Measurements from ENCODE around the gene SYCP1. TPM values are rescaled to one million over a fixed set of nuclear protein-coding genes. Genes with fewer than 3 reads are reported as not detected.

The SYCP1 gene
- total RNA-seq, 4 donors from 2014 or later, result not detected

- no peaks in the 10 kb centered on the region for H3K27me3 ChIP-seq
Observed at GRCh38 chr1:115023593-115023992, 168.9 kb downstream of the SYCP1 start.

GRCh38 chr1:115029526-115029925 is 174.9 kb downstream of the SYCP1 start, which contains the start of gene TSHB:
TSHB (plus strand) TSS chr1:115029826; CDS start chr1:115033363, 3,537 bp downstream.
- TF ChIP-seq CTCF (IDR thresholded peaks at IDR 0.05) (no peak), POLR2A (IDR thresholded peaks at IDR 0.05) (no peak)
- no peak for DNase-seq
- H3K4me3 ChIP-seq, result no peak within 1 kb of the TSS
- no peak within 1 kb of the TSS for H3K27ac ChIP-seq
- H3K9me3 ChIP-seq, result no peaks in the 10 kb centered on the region
- H3K36me3 ChIP-seq, result no peaks in the 10 kb centered on the region
- no peaks in the 10 kb centered on the region for H3K4me1 ChIP-seq
- H3K27me3 ChIP-seq, result no peaks in the 10 kb centered on the region

More at GRCh38 chr1:115023593-115023992, 168.9 kb downstream of the SYCP1 start:
- Histone ChIP-seq H3K4me3 (no peak overlapping the region), H3K4me1 (no peaks in the 10 kb centered on the region), H3K36me3 (no peaks in the 10 kb centered on the region), H3K9me3 (no peaks in the 10 kb centered on the region), H3K27ac (no peak overlapping the region)
- TF ChIP-seq POLR2A (IDR thresholded peaks at IDR 0.05) (no peak), CTCF (IDR thresholded peaks at IDR 0.05) (no peak)
- no peak for DNase-seq

GRCh38 chr1:115031595-115031994 is 176.9 kb downstream of the SYCP1 start:
- Histone ChIP-seq H3K9me3 (no peaks in the 10 kb centered on the region), H3K27ac (no peak overlapping the region), H3K27me3 (no peaks in the 10 kb centered on the region), H3K4me3 (no peak overlapping the region), H3K36me3 (no peaks in the 10 kb centered on the region), H3K4me1 (no peaks in the 10 kb centered on the region)
- no peak for DNase-seq
- no peak for TF ChIP-seq CTCF (IDR thresholded peaks at IDR 0.05)
- no peak for TF ChIP-seq POLR2A (IDR thresholded peaks at IDR 0.05)

GRCh38 chr1:115035652-115036051 is 181.0 kb downstream of the SYCP1 start:
- DNase-seq, result no peak
- H3K4me3 ChIP-seq, result no peak overlapping the region
- H3K27me3 ChIP-seq, result no peaks in the 10 kb centered on the region
- no peaks in the 10 kb centered on the region for H3K9me3 ChIP-seq
- no peaks in the 10 kb centered on the region for H3K4me1 ChIP-seq
- H3K36me3 ChIP-seq, result no peaks in the 10 kb centered on the region
- TF ChIP-seq POLR2A (IDR thresholded peaks at IDR 0.05), result no peak
- TF ChIP-seq CTCF (IDR thresholded peaks at IDR 0.05), result no peak
- no peak overlapping the region for H3K27ac ChIP-seq

GRCh38 chr1:115036814-115037507 is 182.3 kb downstream of the SYCP1 start:
- TF ChIP-seq CTCF (IDR thresholded peaks at IDR 0.05), result no peak
- no peak for TF ChIP-seq POLR2A (IDR thresholded peaks at IDR 0.05)
- Histone ChIP-seq H3K27me3 (no peaks in the 10 kb centered on the region), H3K9me3 (no peaks in the 10 kb centered on the region), H3K4me1 (no peaks in the 10 kb centered on the region), H3K36me3 (no peaks in the 10 kb centered on the region), H3K4me3 (no peak overlapping the region), H3K27ac (no peak overlapping the region)
- DNase-seq, result no peak
